OCI-LY3 (cell line): ENCODE results near the gene KRTAP4-9.

Experiments used
- EZH2phosphoT487 ChIP-seq: fragments of 200-600 bp; shearing (Covaris generic); IDR thresholded peaks from 2 replicates; pipeline ENCODE4 v1.6.1; 2018; ENCODE audit warnings: antibody characterized with exemption, mixed run types, low read depth
- TF ChIP-seq, protein P1 (sequence below): fragments of 200-600, 300-600 bp; sonication (generic); IDR thresholded peaks from 2 replicates; pipeline ENCODE4 v1.5.1; 2014; ENCODE audit warnings: antibody characterized with exemption, low read length, low read depth

DNA sequence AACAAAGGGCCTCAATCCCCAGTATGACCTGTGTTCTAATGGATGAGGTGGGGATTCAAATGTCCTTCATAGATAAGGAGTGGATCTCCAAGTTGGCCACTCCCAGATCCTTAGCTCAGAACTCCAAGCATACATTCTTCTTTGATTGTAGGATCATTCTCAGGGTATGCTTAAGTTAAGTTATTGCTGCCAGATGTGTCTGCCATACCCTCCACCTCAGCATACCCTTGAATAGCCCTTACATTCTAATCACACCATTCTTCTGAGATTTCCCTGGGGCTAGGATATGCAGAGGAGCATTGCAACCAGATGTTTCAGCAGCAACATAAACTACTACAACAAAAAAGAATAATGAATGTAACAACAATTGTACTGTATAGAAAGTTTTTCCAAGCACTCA is 37.9 kb upstream of the KRTAP4-9 start:
- TF ChIP-seq, protein P1, sequence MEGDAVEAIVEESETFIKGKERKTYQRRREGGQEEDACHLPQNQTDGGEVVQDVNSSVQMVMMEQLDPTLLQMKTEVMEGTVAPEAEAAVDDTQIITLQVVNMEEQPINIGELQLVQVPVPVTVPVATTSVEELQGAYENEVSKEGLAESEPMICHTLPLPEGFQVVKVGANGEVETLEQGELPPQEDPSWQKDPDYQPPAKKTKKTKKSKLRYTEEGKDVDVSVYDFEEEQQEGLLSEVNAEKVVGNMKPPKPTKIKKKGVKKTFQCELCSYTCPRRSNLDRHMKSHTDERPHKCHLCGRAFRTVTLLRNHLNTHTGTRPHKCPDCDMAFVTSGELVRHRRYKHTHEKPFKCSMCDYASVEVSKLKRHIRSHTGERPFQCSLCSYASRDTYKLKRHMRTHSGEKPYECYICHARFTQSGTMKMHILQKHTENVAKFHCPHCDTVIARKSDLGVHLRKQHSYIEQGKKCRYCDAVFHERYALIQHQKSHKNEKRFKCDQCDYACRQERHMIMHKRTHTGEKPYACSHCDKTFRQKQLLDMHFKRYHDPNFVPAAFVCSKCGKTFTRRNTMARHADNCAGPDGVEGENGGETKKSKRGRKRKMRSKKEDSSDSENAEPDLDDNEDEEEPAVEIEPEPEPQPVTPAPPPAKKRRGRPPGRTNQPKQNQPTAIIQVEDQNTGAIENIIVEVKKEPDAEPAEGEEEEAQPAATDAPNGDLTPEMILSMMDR = no peak
- TF ChIP-seq EZH2phosphoT487 = no peak
